GM10266 (cell line): ENCODE results near the gene FARS2.

Experiments
- DNase-seq: peaks from one replicate; pipeline ENCODE4 v3.0.0; 2012; ENCODE audit errors: extremely low spot score
- CTCF ChIP-seq: IDR thresholded peaks from 2 replicates; pipeline ENCODE4 v1.5.1; 2012; ENCODE audit warnings: mild to moderate bottlenecking, low read depth; ENCODE audit not compliant: control insufficient read depth, insufficient read depth; ENCODE audit errors: missing control alignments

FARS2 gene

GRCh38 chr6:5765141-5765760, 503.9 kb downstream of the FARS2 start:
- DNase-seq = no peak

GRCh38 chr6:5766260-5766659, 504.9 kb downstream of the FARS2 start:
- no peak for TF ChIP-seq CTCF
- DNase-seq = no peak

More at GRCh38 chr6:5765141-5765760, 503.9 kb downstream of the FARS2 start:
- TF ChIP-seq CTCF = no peak

GRCh38 chr6:5767471-5767870, 506.2 kb downstream of the FARS2 start:
- no peak for DNase-seq
- no peak for TF ChIP-seq CTCF

GRCh38 chr6:5771211-5771610, 509.9 kb downstream of the FARS2 start:
- no peak for TF ChIP-seq CTCF
- DNase-seq = no peak

- no peak for TF ChIP-seq CTCF
- DNase-seq = no peak
These were observed 510.6 kb downstream of the FARS2 start for GRCh38 chr6:5771759-5772390.

- DNase-seq = no peak
- no peak for TF ChIP-seq CTCF
These were observed 511.3 kb downstream of the FARS2 start for GRCh38 chr6:5772408-5773120.

- no peak for DNase-seq
- no peak for TF ChIP-seq CTCF
These were observed 514.8 kb downstream of the FARS2 start for GRCh38 chr6:5776104-5776503.
